Fibroblast of lung (primary cell): ENCODE measurements around the gene CREB3.

Experiments used
- EZH2 ChIP-seq: IDR thresholded peaks from 2 replicates; pipeline ENCODE4 v1.5.1; 2012; ENCODE audit warnings: low read length, control low read depth, mild to moderate bottlenecking; ENCODE audit errors: missing control alignments
- TF ChIP-seq, protein P1 (sequence below), 2 donors: IDR thresholded peaks in 1 of 2; conservative IDR thresholded peaks in 1 of 2; 1 replicate in 1 of 2; 2 replicates in 1 of 2; pipeline ENCODE4 v1.5.1; 2011 to 2012; ENCODE audit warnings: low read length in 2 of 2, control low read depth in 1 of 2, inconsistent platforms in 1 of 2, low read depth in 1 of 2, mild to moderate bottlenecking in 1 of 2

DNA sequence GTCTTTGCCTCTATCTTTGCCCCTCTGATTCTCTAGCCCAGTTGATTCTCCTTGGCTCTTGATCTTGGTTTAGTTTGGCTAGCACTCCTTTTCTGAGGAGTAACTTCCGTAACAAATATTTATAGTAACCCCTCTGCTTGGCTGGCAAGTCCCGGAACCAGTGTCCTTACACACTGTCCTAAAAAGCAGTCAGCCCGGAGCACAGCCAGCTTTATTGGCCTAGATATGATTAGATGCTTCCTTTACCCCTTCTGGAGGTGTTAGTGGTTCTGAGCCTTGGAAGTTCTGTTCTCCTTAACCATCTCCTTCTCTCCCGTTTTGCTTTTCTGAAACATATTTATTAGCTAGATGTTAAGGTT lies 38.6 kb downstream of the CREB3 start:
- TF ChIP-seq, protein P1, sequence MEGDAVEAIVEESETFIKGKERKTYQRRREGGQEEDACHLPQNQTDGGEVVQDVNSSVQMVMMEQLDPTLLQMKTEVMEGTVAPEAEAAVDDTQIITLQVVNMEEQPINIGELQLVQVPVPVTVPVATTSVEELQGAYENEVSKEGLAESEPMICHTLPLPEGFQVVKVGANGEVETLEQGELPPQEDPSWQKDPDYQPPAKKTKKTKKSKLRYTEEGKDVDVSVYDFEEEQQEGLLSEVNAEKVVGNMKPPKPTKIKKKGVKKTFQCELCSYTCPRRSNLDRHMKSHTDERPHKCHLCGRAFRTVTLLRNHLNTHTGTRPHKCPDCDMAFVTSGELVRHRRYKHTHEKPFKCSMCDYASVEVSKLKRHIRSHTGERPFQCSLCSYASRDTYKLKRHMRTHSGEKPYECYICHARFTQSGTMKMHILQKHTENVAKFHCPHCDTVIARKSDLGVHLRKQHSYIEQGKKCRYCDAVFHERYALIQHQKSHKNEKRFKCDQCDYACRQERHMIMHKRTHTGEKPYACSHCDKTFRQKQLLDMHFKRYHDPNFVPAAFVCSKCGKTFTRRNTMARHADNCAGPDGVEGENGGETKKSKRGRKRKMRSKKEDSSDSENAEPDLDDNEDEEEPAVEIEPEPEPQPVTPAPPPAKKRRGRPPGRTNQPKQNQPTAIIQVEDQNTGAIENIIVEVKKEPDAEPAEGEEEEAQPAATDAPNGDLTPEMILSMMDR (conservative IDR thresholded peaks at IDR 0.05 in 1 of 2, IDR thresholded peaks at IDR 0.05 in 1 of 2; ENCODE audit: low read depth in 1 of 2, low read length in 2 of 2): no peak
- TF ChIP-seq EZH2: no peak
